ENCODE results near the gene AFDN. TPM values are rescaled to one million over a fixed set of nuclear protein-coding genes. Genes with fewer than 3 reads are reported as not detected.

The AFDN gene
- total and polyA plus RNA-seq, 2 experiments from 2014 or later, result 130 to 198 TPM

GRCh38 chr6:167850782-167851181, 24.1 kb downstream of the AFDN start:
- Histone ChIP-seq H3K9me2 (replicated peaks; ENCODE audit: insufficient read depth) (no peaks in the 10 kb centered on the region), H3K79me2 (peaks cover 100% of the 10 kb centered on the region), H3K4me2 (peak overlapping the region; percentile 66), H3K36me3 (replicated peaks; ENCODE audit: insufficient read depth, low read depth) (no peaks in the 10 kb centered on the region), H3K27ac (peak overlapping the region; percentile 81), H4K20me1 (ENCODE audit: insufficient read depth, poor library complexity, severe bottlenecking) (peaks cover 63% of the 10 kb centered on the region), H3K9me3 (ENCODE audit: low read depth) (no peaks in the 10 kb centered on the region), H3K27me3 (no peaks in the 10 kb centered on the region), H3K4me3 (no peak overlapping the region), H3K4me1 (ENCODE audit: insufficient read depth) (peaks cover 26% of the 10 kb centered on the region), H2AFZ (no peak overlapping the region)
- DNase-seq (ENCODE audit: low spot score), result no peak
- TF ChIP-seq EZH2phosphoT487 (IDR thresholded peaks at IDR 0.05; ENCODE audit: low read depth, severe bottlenecking, unreplicated experiment) (no peak), EZH2 (IDR thresholded peaks at IDR 0.05; ENCODE audit: borderline replicate concordance) (no peak)
- TF ChIP-seq, protein P1, sequence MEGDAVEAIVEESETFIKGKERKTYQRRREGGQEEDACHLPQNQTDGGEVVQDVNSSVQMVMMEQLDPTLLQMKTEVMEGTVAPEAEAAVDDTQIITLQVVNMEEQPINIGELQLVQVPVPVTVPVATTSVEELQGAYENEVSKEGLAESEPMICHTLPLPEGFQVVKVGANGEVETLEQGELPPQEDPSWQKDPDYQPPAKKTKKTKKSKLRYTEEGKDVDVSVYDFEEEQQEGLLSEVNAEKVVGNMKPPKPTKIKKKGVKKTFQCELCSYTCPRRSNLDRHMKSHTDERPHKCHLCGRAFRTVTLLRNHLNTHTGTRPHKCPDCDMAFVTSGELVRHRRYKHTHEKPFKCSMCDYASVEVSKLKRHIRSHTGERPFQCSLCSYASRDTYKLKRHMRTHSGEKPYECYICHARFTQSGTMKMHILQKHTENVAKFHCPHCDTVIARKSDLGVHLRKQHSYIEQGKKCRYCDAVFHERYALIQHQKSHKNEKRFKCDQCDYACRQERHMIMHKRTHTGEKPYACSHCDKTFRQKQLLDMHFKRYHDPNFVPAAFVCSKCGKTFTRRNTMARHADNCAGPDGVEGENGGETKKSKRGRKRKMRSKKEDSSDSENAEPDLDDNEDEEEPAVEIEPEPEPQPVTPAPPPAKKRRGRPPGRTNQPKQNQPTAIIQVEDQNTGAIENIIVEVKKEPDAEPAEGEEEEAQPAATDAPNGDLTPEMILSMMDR (IDR thresholded peaks at IDR 0.05; ENCODE audit: poor library complexity), result no peak
- WGBS (ENCODE audit: low lambda C conversion rate, missing lambda C conversion rate), result 70% methylated on average over 6 of the region's 6 CpGs

DNA sequence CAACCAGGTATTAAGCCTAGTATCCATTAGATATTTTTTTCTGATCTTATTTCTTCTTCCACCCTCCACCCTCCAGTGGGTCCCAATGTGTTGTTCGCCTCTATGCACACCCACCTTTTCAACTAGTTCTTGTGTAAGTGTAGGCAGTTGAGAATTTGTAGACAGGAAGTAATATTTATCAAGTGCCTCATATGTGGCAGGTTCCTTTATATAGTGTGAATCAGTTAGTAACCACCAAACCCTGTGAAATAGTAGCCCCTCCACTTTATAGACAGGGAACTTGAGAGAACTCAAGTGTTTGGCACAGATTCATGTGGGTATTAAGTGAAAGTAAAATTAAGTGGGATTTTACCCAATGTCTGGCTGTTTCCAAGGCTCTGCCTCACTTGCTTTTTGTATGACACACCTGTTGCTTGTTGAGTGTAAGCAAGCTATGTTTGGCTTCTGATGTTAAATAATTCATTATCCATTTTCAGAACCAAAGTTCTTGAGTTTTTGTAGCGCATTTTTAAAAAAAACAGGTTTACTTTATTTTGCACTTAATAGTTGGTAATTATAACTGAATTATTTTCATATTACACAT, 24.8 kb downstream of the AFDN start:
- TF ChIP-seq EZH2phosphoT487 (IDR thresholded peaks at IDR 0.05; ENCODE audit: low read depth, severe bottlenecking, unreplicated experiment) (no peak), EZH2 (IDR thresholded peaks at IDR 0.05; ENCODE audit: borderline replicate concordance) (no peak)
- TF ChIP-seq, protein P1 (IDR thresholded peaks at IDR 0.05; ENCODE audit: poor library complexity), result no peak
- no peaks in the 10 kb centered on the region for H3K36me3 ChIP-seq (replicated peaks; ENCODE audit: insufficient read depth, low read depth)
- no peaks in the 10 kb centered on the region for H3K27me3 ChIP-seq
- peaks cover 56% of the 10 kb centered on the region for H4K20me1 ChIP-seq (ENCODE audit: insufficient read depth, poor library complexity, severe bottlenecking)
- H3K79me2 ChIP-seq, result peaks cover 100% of the 10 kb centered on the region
- no peaks in the 10 kb centered on the region for H3K9me2 ChIP-seq (replicated peaks; ENCODE audit: insufficient read depth)
- no peak overlapping the region for H2AFZ ChIP-seq
- H3K4me2 ChIP-seq, result peak overlapping the region; percentile 66
- peak overlapping the region; percentile 81 for H3K27ac ChIP-seq
- no peak for DNase-seq (ENCODE audit: low spot score)
- H3K9me3 ChIP-seq (ENCODE audit: low read depth), result no peaks in the 10 kb centered on the region
- H3K4me3 ChIP-seq, result no peak overlapping the region
- H3K4me1 ChIP-seq (ENCODE audit: insufficient read depth), result peaks cover 31% of the 10 kb centered on the region
- 94% methylated on average over 2 of the region's 2 CpGs for WGBS (ENCODE audit: low lambda C conversion rate, missing lambda C conversion rate)

- peak overlapping the region; percentile 83 for H3K27ac ChIP-seq
- no peak overlapping the region for H3K4me3 ChIP-seq
- H3K9me2 ChIP-seq (replicated peaks; ENCODE audit: insufficient read depth), result no peaks in the 10 kb centered on the region
- peaks cover 98% of the 10 kb centered on the region for H3K79me2 ChIP-seq
- H3K27me3 ChIP-seq, result no peaks in the 10 kb centered on the region
- DNase-seq (ENCODE audit: low spot score), result peak; percentile 59
- H3K4me1 ChIP-seq (ENCODE audit: insufficient read depth), result peaks cover 45% of the 10 kb centered on the region
- no peaks in the 10 kb centered on the region for H3K36me3 ChIP-seq (replicated peaks; ENCODE audit: insufficient read depth, low read depth)
- H3K4me2 ChIP-seq, result peak overlapping the region; percentile 25
- H4K20me1 ChIP-seq (ENCODE audit: insufficient read depth, poor library complexity, severe bottlenecking), result peaks cover 50% of the 10 kb centered on the region
- no peak overlapping the region for H2AFZ ChIP-seq
- H3K9me3 ChIP-seq (ENCODE audit: low read depth), result no peaks in the 10 kb centered on the region
- 64% methylated on average over 6 of the region's 6 CpGs for WGBS (ENCODE audit: low lambda C conversion rate, missing lambda C conversion rate)
- TF ChIP-seq EZH2 (IDR thresholded peaks at IDR 0.05; ENCODE audit: borderline replicate concordance), result no peak
Observed at GRCh38 chr6:167855825-167856425, 29.2 kb downstream of the AFDN start.

- Histone ChIP-seq H2AFZ (no peak overlapping the region), H3K4me2 (peak overlapping the region; percentile 25), H3K27ac (peak overlapping the region; percentile 83), H3K79me2 (peaks cover 98% of the 10 kb centered on the region), H3K4me3 (no peak overlapping the region), H3K4me1 (ENCODE audit: insufficient read depth) (peaks cover 50% of the 10 kb centered on the region), H3K9me2 (replicated peaks; ENCODE audit: insufficient read depth) (no peaks in the 10 kb centered on the region), H4K20me1 (ENCODE audit: insufficient read depth, poor library complexity, severe bottlenecking) (peaks cover 50% of the 10 kb centered on the region), H3K36me3 (replicated peaks; ENCODE audit: insufficient read depth, low read depth) (no peaks in the 10 kb centered on the region), H3K9me3 (ENCODE audit: low read depth) (no peaks in the 10 kb centered on the region), H3K27me3 (no peaks in the 10 kb centered on the region)
- WGBS (ENCODE audit: low lambda C conversion rate, missing lambda C conversion rate), result 89% methylated on average over 1 of the region's 1 CpG
- TF ChIP-seq EZH2 (IDR thresholded peaks at IDR 0.05; ENCODE audit: borderline replicate concordance), result no peak
- TF ChIP-seq EZH2phosphoT487 (IDR thresholded peaks at IDR 0.05; ENCODE audit: low read depth, severe bottlenecking, unreplicated experiment), result no peak
- TF ChIP-seq, protein P1 (IDR thresholded peaks at IDR 0.05; ENCODE audit: poor library complexity), result no peak
- no peak for DNase-seq (ENCODE audit: low spot score)
Observed at GRCh38 chr6:167856474-167856873, 29.8 kb downstream of the AFDN start.
